Chondrocyte (in vitro differentiated cells): ENCODE results near the gene PDE6G. TPM values are rescaled to one million over a fixed set of nuclear protein-coding genes. Genes with fewer than 3 reads are reported as not detected.
A peak's percentile ranks its signal among the peaks of the same experiment; 100 is the strongest.

Source experiments
- DNase-seq: peaks from one replicate; pipeline ENCODE4 v3.0.0; 2021; ENCODE audit warnings: mixed read lengths, low spot score
- H3K27ac Mint-ChIP-seq: one replicate; pipeline ENCODE4 v1.8.0; 2021; ENCODE audit warnings: mild to moderate bottlenecking, moderate library complexity, mixed read lengths; ENCODE audit not compliant: unreplicated experiment
- H3K27me3 Mint-ChIP-seq: 2 replicates; pipeline ENCODE4 v1.8.0; 2021; ENCODE audit warnings: low read depth, mixed read lengths
- H3K36me3 Mint-ChIP-seq: 2 replicates; pipeline ENCODE4 v1.8.0; 2021; ENCODE audit warnings: low read depth, mixed read lengths
- H3K4me1 Mint-ChIP-seq: 2 replicates; pipeline ENCODE4 v1.8.0; 2021; ENCODE audit warnings: low read depth, mild to moderate bottlenecking, mixed read lengths
- H3K4me3 Mint-ChIP-seq: one replicate; pipeline ENCODE4 v1.8.0; 2021; ENCODE audit warnings: mild to moderate bottlenecking, moderate library complexity, mixed read lengths; ENCODE audit not compliant: unreplicated experiment
- H3K9me3 Mint-ChIP-seq: 2 replicates; pipeline ENCODE4 v1.8.0; 2021; ENCODE audit warnings: low read depth, mixed read lengths
- total RNA-seq: library from RNA; stranded (reverse); gene quantifications from 3 replicates; pipeline ENCODE4 v1.2.1, GENCODE V29; 2021
- TF ChIP-seq, protein P1 (sequence below): fragments of 200-600 bp; sonication (generic); IDR thresholded peaks from 2 replicates; pipeline ENCODE4 v1.5.0; 2021; ENCODE audit warnings: antibody characterized with exemption, mild to moderate bottlenecking, moderate library complexity

PDE6G gene
- total RNA-seq, 1 donor from 2014 or later = not detected

DNA sequence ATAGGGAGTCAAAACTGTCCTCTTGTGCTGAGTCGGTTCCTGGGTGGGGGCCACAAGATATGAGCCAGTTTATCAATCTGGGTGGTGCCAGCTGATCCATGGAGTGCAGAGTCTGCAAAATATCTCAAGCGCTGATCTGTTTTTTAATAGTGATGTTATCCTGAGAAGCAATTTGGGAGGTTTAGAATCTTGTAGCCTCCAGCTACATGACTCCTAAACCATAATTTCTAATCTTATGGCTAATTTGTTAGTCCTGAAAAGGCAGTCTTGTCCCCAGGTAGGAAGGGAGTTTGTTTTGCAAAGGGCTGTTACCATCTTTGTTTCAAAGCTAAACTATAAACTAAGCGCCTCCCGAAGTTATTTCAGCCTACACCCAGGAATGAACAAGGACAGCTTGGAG, 17.7 kb downstream of the PDE6G start:
- H3K27ac Mint-ChIP-seq = no peak overlapping the region
- H3K4me1 Mint-ChIP-seq = peaks cover 24% of the 10 kb centered on the region
- no peaks in the 10 kb centered on the region for H3K27me3 Mint-ChIP-seq
- H3K9me3 Mint-ChIP-seq = no peaks in the 10 kb centered on the region
- H3K4me3 Mint-ChIP-seq = no peak overlapping the region
- DNase-seq = no peak
- TF ChIP-seq, protein P1, sequence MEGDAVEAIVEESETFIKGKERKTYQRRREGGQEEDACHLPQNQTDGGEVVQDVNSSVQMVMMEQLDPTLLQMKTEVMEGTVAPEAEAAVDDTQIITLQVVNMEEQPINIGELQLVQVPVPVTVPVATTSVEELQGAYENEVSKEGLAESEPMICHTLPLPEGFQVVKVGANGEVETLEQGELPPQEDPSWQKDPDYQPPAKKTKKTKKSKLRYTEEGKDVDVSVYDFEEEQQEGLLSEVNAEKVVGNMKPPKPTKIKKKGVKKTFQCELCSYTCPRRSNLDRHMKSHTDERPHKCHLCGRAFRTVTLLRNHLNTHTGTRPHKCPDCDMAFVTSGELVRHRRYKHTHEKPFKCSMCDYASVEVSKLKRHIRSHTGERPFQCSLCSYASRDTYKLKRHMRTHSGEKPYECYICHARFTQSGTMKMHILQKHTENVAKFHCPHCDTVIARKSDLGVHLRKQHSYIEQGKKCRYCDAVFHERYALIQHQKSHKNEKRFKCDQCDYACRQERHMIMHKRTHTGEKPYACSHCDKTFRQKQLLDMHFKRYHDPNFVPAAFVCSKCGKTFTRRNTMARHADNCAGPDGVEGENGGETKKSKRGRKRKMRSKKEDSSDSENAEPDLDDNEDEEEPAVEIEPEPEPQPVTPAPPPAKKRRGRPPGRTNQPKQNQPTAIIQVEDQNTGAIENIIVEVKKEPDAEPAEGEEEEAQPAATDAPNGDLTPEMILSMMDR = no peak
- H3K36me3 Mint-ChIP-seq = no peaks in the 10 kb centered on the region

DNA sequence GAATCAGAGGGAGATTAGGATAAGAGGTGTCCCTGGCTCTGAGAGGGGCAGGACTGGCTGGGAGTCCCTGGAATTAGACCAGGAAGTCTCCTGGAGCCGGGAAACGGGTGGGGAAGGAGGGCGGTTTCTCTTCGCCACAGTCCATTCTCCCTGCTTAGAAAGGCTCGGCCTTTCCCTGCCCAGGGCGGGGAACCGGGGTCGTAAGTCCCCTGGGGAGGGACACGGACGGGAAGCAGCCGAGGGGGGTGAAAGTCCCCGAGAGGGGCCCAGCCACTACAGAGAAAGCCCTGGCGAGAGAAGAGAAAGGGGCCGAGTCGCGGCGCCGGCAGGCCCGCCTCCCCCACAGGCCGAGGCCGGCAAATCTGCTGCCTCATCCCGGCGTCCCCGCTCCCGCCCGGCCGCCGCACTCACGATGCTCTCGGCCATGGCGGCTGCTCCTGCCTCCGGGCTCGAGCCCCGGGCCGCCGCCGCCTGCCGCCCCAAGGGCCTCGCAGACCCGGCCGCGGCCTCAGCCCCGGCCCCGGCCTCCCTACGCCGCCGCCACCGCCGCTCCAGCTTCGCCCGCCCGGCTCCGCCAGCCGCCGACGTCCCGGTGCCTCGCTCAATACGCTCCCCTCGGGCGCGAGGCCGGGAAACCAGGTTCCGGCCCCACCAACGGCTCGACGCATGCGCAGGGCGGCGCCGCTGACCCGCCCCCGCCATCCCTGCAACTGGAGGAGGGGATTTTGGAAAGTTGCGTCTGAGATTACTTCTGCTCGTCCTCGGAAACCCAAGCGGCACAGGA, 19.6 kb downstream of the PDE6G start, which contains the start of the genes NPLOC4 and TSPAN10:
Gene NPLOC4 (minus strand): TSS at position 608 of the 784 bp plus-strand sequence. CDS start 182 bp downstream, at position 426.
Gene TSPAN10 (plus strand): TSS at position 692 of the 784 bp plus-strand sequence. CDS start 5,217 bp downstream, outside the sequence.
- Mint-ChIP-seq H3K4me3 (peak within 1 kb of the TSS; percentile 92), H3K4me1 (peaks cover 23% of the 10 kb centered on the region), H3K9me3 (no peaks in the 10 kb centered on the region), H3K36me3 (peaks cover 2% of the 10 kb centered on the region), H3K27me3 (no peaks in the 10 kb centered on the region), H3K27ac (peak within 1 kb of the TSS; percentile 97)
- DNase-seq = peak; percentile 95
- TF ChIP-seq, protein P1 = no peak

DNA sequence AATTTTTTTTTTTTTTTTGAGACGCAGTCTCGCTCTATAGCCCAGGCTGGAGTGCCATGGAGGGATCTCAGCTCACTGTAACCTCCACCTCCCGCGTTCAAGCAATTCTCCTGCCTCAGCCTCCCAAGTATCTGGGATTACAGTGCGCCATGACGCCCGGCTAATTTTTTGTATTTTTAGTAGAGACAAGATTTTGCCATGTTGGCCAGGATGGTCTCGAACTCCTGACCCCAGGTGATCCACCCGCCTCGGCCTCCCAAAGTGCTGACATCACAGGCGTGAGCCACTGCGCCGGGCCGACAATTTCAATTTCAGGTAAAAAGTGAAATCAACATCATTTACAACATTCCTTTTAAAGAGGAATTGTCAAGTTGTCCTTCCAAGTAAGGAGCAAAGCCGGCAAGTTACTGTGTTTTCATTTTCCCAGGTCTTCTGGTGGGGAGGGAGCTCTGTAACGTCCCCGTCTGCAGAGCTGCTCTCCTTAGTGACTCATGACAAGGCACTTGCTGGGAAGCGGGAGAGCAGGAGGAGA, 20.3 kb downstream of the PDE6G start:
- no peaks in the 10 kb centered on the region for H3K9me3 Mint-ChIP-seq
- H3K36me3 Mint-ChIP-seq = peaks cover 2% of the 10 kb centered on the region
- H3K27me3 Mint-ChIP-seq = no peaks in the 10 kb centered on the region
- peak overlapping the region; percentile 92 for H3K4me3 Mint-ChIP-seq
- peak overlapping the region; percentile 97 for H3K27ac Mint-ChIP-seq
- TF ChIP-seq, protein P1 = no peak
- peaks cover 22% of the 10 kb centered on the region for H3K4me1 Mint-ChIP-seq
- no peak for DNase-seq

DNA sequence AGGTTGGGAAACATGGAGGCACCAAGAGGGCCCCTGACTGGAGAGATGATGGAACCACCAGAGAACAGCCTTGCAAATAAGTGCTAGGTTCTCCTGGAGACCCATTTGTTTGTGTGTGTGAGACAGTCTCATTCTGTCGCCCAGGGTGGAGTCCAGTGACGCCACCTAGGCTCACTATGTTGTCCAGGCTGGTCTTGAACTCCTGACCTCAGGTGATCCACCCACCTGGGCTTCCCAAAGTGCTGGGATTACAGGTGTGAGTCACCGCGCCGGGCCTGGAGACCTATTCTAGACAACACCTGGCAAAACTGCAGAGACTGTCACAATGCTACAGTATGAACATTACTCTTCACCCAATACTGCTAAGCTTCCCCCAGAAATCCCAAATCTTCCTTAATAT, 20.9 kb downstream of the PDE6G start:
- DNase-seq = no peak
- peaks cover 22% of the 10 kb centered on the region for H3K4me1 Mint-ChIP-seq
- peaks cover 2% of the 10 kb centered on the region for H3K36me3 Mint-ChIP-seq
- H3K9me3 Mint-ChIP-seq = no peaks in the 10 kb centered on the region
- peak overlapping the region; percentile 97 for H3K27ac Mint-ChIP-seq
- TF ChIP-seq, protein P1 = no peak
- H3K4me3 Mint-ChIP-seq = peak overlapping the region; percentile 92
- H3K27me3 Mint-ChIP-seq = no peaks in the 10 kb centered on the region

DNA sequence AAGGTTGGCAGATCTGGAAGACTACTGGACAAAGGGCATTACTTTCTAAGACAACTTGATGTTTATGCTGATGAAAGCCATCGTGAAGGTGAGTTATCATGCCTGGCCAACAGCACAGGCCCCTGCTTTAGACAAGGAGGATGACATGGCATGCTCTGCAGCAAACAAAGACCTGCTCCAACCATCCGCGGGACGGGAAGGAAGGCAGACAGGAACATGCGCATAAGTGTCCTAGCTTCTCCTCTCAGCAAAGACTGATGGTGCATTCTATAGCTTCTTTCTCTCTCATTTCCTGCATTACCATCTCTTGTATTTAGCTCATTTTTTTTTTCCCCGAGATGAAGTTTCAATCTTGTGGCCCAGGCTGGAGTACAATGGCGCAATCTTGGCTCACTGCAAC, 24.9 kb downstream of the PDE6G start:
- no peak for DNase-seq
- Mint-ChIP-seq H3K27me3 (no peaks in the 10 kb centered on the region), H3K4me3 (no peak overlapping the region), H3K4me1 (peaks cover 19% of the 10 kb centered on the region), H3K36me3 (peaks cover 17% of the 10 kb centered on the region), H3K9me3 (no peaks in the 10 kb centered on the region), H3K27ac (no peak overlapping the region)
- TF ChIP-seq, protein P1 = no peak
